ENCODE data around the gene ADAMTS12. TPM values are rescaled to one million over a fixed set of nuclear protein-coding genes. Genes with fewer than 3 reads are reported as not detected.

The ADAMTS12 gene
- polyA plus RNA-seq, 1 of the 3 experiments (the other 2 are of a cell fraction) = 2.5 TPM

DNA sequence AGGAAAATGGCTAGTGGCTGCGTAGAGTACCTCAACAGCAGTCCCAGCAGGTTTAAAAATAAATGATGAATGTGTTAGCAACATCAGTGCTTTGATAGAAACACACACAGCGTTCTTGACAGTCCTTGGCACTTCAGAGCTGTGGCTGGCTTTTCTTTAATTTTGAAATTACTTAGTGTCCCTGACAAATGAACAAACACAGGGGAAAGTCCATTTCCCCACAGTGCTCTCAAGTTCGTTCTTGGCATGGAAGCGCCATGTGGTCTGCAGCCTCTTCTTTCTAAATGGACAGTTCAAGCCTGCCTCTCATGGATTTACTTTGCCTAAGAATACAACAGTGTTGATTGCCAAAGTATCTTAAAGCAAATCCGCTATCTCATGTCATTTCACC lies 102.2 kb downstream of the ADAMTS12 start:
- Histone ChIP-seq H2AFZ (ENCODE audit: low read depth) (peak overlapping the region; percentile 35; the same call in 1 of the 2 replicates), H3K4me1 (ENCODE audit: control insufficient read depth in 1 of 2, insufficient read depth in 2 of 2, low read depth in 1 of 2, low read length in 1 of 2) (peaks cover 0 to 3% of the 10 kb centered on the region in 2 experiments; a peak in 1 of 4 replicates), H3K27ac (ENCODE audit: low read depth in 2 of 2, low read length in 1 of 2) (peak overlapping the region in 1 of 2 experiments; percentile 86; a peak in 2 of 4 replicates), H3K79me2 (ENCODE audit: insufficient read depth) (no peaks in the 10 kb centered on the region), H3F3A (replicated peaks; ENCODE audit: insufficient read depth) (no peaks in the 10 kb centered on the region), H3K36me3 (replicated peaks in 1 of 2; ENCODE audit: control insufficient read depth in 1 of 2, insufficient read depth in 2 of 2, low read length in 1 of 2) (no peaks in the 10 kb centered on the region), H3K4me2 (no peak overlapping the region), H3K4me3 (ENCODE audit: low read depth in 2 of 2, low read length in 1 of 2) (no peak overlapping the region), H3K9me2 (no peaks in the 10 kb centered on the region), H3K27me3 (ENCODE audit: insufficient read depth) (no peaks in the 10 kb centered on the region), H3K9me3 (0 out of 2 replicates have a peak, but pooled peaks cover 12% of the 10 kb centered on the region), H4K20me1 (ENCODE audit: insufficient read depth) (no peaks in the 10 kb centered on the region), H3K9ac (no peak overlapping the region)
- no peak for DNase-seq
- CTCF ChIA-PET = no interaction called here
- 47% methylated on average over 5 of the region's 5 CpGs for WGBS (ENCODE audit: low lambda C conversion rate)
- POLR2A ChIA-PET = no interaction called here
- TF ChIP-seq IRF3 (IDR thresholded peaks at IDR 0.05; ENCODE audit: low read depth, low read length) (no peak), CHD2 (IDR thresholded peaks at IDR 0.05; ENCODE audit: low read length, partially characterized antibody) (no peak), REST (IDR thresholded peaks at IDR 0.05; ENCODE audit: low read depth, low read length) (no peak), RXRA (IDR thresholded peaks at IDR 0.05; ENCODE audit: borderline replicate concordance, low read depth) (no peak), MXI1 (IDR thresholded peaks at IDR 0.05; ENCODE audit: low read depth, low read length) (no peak), TAF1 (IDR thresholded peaks at IDR 0.05; ENCODE audit: borderline replicate concordance, low read depth, low read length) (no peak), YY1 (IDR thresholded peaks at IDR 0.05; ENCODE audit: low read depth) (no peak), GABPA (IDR thresholded peaks at IDR 0.05; ENCODE audit: low read depth) (no peak), SIN3A (IDR thresholded peaks at IDR 0.05; ENCODE audit: borderline replicate concordance, low read depth, low read length) (no peak), TEAD4 (IDR thresholded peaks at IDR 0.05; ENCODE audit: borderline replicate concordance, insufficient read depth) (no peak), FOXM1 (IDR thresholded peaks at IDR 0.05; ENCODE audit: low read depth) (no peak), EP300 (IDR thresholded peaks at IDR 0.05; ENCODE audit: borderline replicate concordance in 1 of 2, low read depth in 1 of 2, low read length in 1 of 2) (no peak), SMC3 (IDR thresholded peaks at IDR 0.05; ENCODE audit: low read depth, low read length) (no peak), EZH2phosphoT487 (IDR thresholded peaks at IDR 0.05; ENCODE audit: borderline replicate concordance, low read depth) (no peak), ELF1 (IDR thresholded peaks at IDR 0.05) (no peak), NFIC (IDR thresholded peaks at IDR 0.05; ENCODE audit: borderline replicate concordance) (no peak)
- TF ChIP-seq, protein P1, sequence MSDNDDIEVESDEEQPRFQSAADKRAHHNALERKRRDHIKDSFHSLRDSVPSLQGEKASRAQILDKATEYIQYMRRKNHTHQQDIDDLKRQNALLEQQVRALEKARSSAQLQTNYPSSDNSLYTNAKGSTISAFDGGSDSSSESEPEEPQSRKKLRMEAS (IDR thresholded peaks at IDR 0.05; ENCODE audit: low read depth) = no peak

All from SK-N-SH (cell line).